Stimulated activated CD4-positive, alpha-beta T cell treated with anti-CD3 and anti-CD28 coated beads, TNF-alpha, amount 100 ng/mL, for 1 hour (primary cell): ENCODE measurements around the gene ENAH.
"Not testable (repeated sequence)": the region's sequence is repeated elsewhere in the genome, so short reads cannot be mapped to it uniquely, and the experiment has no call there.

Source experiments
- DNase-seq, 3 donors: peaks; one replicate each; pipeline ENCODE4 v3.0.0-alpha.2; 2020; ENCODE audit warnings: low read depth in 3 of 3, low spot score in 1 of 3

Gene ENAH

DNA sequence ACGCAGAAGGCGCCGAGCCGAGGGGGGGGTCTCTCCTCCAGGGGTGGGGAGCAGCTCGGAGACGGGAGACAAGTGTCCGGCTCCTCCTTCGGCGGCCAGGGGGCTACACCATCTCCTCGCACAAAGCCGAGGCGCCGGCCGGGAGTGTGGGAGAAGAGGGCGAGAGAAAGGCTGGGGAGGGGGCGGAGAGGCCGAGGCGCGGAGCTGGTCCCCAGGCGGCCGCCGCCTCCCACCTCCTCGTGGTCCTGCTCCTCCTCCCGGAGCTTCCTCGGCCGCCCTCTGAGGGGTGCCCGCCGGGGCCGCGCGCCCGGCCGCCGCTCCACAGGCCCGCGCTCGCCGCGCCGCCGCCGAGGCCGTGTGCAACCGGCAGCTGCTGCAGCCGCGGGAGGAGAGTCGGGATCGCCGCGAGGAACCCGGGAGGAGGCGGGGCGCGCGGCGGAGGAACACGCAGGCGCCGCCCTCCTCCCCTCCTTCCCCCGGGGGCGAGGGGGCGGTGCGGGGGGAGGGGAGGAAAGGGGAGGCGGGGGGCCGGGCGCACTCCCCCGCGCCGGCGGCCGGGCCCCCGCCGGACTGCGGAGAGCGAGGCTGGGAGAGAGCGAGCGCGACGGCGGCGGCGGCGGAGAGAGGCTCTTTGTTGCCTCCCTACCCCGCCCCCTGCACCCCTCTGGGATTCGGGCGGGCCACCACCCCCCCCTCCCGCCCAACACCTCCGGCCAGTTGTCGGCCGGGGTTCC lies at the start of gene ENAH:
TSS of gene ENAH (minus strand) at position 395 of the 734 bp plus-strand sequence. CDS start 433 bp downstream, outside the sequence.
- DNase-seq = peak in 1 of 3 donors; percentile 34

DNA sequence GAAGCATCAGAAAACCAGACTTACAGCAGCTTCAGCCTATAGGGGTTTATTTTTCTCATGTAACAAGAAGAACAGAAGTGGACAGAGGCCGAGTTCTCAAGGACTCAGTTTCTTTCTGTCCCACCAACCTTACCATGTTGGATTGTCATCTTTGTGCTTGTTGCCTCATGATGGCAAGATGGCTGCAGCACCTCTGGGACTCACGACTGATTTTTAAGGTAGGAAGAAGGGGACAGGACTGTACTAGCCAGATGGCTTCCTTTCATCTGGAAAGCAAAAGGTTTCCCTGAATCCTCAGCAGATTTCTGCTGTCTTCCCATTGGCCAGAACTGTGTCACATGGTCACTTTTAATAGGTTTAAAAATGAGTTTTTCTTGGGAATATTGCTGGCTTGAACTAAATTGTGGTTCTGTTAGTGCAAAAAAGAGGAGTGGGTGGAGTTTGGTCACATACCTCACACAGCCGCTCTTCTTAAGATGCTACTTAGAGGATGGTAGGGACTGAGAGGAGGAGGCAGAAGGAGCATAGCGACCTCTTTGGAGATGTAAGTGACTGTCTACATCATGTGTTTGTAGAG lies 48.1 kb upstream of the ENAH start:
- no peak for DNase-seq

DNA sequence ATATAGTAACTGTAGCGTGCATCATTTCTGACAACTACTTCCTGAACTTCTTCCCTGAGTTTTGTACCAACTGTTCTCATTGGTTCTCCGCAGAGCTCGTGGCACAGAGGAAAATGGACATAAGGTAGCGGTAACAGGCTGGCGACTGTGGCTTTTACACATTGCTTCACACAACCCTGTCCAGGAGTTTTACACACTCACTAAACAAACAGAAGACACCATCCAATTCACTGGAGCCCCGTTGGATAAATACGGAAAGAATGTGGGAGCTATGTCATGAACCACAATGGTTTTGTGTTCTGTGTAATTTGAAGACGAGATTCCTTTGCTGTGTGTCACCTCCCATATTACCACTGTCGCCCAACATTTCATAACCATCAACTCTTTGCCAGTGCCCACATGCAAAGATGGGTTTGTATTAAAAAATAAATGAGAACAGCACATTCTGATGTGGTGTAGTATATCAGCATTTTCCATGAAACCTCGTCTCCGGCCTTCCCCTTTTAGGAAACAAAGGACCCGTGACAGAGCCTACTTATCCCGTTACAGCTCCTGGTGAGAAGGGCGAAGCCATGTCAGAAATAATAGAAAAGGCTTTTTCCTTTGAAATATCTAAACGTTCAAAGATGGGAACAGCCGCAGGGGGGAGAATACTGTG lies 47.4 kb upstream of the ENAH start:
- no peak for DNase-seq

DNA sequence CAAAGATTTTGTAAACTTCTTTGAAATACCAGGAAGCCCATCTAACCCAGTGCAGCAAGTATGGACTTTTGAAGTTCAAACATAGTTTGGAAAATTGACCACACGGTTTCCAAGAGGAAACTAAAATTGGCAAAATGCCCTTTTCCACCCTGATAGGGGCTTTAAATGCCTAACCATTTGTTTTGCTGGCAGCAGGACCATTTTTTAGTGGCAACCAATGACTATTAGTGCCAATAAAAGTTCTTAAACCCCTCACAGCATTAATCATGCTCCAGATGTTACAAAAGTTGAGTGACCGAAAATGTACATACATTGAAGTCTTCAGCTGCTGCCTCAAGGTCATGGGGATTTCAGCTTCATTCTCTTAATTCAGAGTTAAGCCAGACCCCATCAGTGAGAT lies 46.4 kb upstream of the ENAH start:
- no peak for DNase-seq

DNA sequence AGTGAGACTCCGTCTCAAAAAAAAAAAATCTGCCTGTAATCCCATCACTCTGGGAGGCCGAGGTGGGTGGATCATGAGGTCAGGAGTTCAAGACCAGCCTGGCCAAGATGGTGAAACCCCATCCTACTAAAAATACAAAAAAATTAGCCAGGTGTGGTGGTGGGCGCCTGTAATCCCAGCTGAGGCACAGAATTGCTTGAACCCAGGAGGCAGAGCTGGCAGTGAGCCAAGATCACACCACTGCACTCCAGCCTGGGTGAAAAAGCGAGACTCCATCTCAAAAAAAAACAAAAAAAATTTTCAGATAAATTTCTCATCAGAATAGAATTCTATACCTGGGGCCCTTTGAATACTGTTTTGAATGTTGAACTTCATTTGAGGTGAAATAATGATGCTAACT lies 45.3 kb upstream of the ENAH start:
- DNase-seq = not testable (repeated sequence)

DNA sequence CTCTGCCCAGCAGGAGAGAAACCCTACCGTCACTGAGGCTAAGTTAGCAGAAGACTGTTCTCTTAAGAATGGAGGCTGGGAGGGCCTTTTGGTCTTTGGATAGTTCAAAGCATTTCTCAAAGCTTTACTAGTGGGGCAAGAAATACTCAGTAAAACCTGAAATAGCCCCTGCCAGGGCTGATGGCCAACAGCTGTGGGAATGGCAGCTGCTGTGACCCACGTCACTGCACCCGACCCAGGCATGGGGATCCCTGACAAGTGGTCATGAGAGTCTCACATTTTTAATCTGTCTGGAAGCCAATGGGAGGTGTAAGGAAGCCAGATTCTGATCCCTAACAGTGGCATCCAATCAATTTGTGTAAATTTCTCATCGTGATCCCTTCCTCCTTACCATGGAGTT lies 44.5 kb upstream of the ENAH start:
- no peak for DNase-seq

DNA sequence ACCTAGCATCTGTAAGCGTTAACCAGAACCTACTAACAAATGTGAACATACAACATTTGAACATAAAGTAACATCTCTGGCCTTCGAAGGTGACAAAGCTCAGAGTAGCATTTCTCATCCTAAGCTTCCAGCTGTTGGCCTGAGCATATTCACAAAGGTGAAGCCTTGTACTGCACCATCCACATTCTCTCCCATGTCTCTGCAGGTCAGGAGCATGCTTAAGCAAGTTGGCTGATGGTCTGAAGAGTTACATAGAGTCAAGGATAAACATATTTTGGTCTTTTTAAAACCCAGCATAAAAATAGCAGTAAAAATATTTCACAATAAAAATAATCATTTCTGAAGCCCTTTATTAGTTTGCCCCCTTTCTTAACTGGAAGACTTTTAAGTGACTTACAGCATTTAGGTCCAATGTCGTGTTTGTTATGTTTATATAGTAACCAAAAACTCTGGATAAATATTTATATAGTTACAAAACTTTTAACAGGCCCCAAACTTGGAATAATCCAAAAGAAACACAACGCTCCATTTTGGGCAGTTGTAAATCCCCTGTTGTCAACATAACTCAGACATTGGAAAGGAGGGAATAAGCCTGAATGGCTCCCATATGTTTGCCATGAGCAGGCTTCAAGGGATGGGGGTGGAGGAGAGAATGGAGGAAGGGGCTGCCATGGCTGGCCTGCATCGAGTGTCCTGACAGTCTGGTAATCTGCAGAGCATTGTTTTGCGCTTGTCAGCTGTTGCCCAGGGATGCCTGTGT lies 42.8 kb upstream of the ENAH start:
- no peak for DNase-seq

DNA sequence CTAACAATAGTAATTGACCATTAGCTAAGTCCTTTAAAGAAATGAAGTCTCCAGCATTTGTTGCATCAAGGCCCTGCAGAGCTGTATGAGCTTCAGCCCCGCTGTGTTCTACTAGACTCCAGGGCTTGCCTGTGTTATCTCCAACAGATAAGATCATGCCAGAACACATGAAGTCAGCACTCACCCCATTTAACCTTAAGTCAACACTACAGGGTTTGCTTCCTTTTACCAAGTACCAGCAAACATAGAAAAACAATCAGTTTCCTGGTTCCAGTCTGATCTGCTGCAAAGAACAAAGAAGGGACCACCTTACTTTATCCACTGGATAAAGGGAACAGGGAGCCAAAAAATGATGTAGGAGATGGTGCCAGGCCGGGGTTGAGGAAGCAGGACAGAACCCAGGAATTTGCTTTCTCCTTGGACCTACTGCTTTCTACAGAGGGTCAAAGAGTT lies 41.3 kb upstream of the ENAH start:
- no peak for DNase-seq

DNA sequence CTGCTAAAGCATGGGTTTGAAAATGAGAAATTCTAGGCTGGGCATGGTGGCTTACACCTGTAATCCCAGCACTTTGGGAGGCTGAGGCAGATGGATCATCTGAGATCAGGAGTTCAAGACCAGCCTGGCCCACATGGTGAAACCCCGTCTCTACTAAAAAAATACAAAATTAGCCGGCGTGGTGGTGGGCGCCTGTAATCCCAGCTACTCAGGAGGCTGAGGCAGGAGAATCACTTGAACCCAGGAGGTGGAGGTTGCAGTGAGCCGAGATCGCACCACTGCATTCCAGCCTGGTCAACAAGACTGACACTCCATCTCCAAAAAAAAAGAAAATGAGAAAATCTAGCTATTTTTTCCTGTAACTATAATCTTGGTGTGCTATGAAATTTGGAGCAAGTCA lies 40.8 kb upstream of the ENAH start:
- DNase-seq = not testable (repeated sequence)

DNA sequence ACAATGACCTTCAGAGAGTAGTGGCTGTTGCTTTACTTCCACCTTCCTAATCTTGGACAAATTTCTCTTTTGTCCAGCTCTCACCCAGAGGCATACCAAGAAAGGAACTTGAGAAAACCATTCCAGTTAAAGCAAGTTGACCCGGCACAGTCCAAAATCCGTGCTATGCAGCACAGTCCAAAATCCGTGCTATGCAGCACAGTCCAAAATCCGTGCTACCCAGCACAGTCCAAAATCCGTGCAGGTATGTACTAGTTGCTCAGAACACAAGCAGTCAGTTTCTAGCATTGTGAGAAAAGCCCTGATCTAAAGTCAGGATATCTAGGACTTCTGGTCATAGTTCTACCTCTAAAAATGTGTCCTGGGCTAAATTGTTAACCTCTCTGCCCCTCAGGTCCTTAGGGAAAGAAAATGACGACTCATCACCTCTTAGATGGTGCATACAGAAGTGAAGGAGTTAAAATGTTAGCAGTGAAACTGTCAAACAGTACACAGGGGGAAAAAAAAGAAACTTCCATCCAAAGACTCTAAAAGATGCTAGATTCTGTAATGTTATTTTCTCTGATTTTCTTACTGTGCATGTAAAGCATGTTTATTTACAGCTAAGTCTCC lies 40.3 kb upstream of the ENAH start:
- no peak for DNase-seq

DNA sequence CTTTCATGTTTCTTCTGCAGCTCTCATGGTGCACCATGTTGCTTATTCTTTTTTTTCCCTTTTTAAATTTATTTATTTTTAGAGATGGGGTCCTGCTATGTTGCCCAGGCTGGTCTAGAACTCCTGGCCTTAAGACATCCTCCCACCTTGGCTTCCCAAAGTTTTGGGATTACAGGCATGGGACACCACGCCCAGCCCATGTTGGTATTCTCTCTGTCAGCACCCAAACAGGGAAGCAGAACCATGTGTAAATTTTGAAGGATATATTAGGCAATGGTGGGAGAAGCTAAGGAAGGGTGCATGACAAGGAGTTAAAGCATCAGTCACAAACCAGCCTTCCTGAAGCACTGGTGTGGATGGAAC lies 39.6 kb upstream of the ENAH start:
- DNase-seq = no peak

DNA sequence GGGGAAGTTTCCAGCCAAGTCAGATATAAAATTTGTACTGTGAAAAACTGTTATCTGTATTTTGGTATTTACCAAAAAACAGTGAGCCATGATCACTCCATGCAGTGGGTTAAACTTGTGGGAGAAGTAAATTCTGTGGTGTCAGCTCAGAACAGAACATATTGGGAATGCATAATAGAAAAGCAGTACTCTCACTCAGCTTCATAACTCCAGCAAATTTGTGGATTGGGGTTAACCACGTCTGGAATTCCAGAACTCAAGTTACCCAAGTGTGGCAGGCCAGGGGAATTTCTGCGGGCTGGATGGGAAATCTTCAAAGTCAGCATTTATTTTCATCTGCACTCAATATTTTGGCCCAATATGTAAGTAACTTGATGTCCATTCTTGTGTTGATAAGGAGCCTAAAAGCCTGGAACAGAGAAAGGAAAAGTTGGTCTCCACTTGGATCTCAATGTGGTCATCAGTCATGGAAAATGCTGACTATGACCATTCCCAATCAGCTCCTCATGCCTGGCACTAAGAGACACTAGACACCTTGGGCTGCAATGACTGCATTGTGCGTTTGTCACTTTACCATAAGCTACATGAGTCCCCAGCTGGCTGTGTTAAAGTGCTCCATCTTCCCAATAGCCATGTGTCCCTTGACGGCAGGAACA lies 39.1 kb upstream of the ENAH start:
- DNase-seq = no peak

DNA sequence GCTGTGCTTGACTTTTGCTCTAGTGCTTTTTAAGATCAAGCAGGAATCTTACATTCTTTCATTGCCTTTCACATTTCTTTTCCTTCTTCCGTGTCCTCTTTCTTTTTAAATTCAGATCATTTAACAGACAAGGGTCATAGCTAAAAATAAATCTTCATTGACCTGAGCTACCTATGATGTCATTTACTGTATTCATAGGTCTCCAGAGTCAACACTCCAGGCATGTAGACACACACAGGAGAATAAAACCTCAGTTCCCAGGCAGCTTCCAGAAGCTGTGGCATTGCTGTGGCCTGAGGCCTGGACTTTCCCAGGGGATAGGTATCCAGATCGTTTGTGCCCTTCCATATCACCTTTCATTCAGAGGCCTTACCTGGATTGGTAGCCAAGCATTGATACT lies 38.5 kb upstream of the ENAH start:
- no peak for DNase-seq

DNA sequence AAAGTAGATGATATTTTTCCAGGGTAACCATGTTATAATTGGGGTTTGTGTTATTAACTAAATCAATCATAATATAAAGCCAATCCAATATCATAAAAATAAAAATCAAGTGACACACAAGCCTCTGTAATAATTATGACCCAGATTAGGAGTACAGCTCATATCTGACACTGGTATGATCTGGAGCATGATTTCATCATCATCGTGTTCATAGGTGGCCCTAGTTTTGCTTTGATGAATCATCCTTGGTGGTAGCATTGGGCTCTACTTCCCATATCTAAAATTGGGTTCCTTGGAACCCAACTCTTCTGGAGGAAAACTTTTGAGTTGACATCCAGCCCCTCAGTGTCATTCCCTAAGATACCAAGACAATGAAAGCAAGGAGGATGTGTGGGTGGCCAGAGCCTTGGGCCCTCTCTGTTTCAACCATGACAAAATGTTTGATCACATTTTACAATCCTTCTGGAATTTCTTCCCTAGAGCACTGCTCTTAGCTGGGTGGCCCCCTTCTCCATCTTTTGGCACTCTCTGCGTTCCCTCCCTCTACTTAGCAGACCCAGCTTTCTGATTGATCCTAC lies 37.0 kb upstream of the ENAH start:
- DNase-seq = no peak

DNA sequence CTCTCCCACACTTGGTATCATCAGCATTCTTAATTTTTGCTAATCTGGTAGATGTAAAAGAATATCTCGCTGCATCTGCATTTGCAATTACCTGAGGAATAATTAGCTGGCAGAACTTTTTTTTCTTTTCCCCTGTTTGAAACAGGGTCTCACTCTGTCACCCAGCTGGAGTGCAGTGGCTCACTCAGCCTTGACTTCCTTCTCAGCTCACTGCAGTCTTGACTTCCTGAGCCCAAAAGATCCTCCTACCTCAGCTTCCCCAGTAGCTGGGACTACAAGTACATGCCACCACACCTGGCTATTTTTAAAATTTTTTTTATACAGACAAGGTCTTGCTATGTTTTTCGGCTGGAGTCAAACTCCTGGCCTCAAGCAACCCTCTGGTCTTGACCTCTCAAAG lies 35.4 kb upstream of the ENAH start:
- DNase-seq = no peak

DNA sequence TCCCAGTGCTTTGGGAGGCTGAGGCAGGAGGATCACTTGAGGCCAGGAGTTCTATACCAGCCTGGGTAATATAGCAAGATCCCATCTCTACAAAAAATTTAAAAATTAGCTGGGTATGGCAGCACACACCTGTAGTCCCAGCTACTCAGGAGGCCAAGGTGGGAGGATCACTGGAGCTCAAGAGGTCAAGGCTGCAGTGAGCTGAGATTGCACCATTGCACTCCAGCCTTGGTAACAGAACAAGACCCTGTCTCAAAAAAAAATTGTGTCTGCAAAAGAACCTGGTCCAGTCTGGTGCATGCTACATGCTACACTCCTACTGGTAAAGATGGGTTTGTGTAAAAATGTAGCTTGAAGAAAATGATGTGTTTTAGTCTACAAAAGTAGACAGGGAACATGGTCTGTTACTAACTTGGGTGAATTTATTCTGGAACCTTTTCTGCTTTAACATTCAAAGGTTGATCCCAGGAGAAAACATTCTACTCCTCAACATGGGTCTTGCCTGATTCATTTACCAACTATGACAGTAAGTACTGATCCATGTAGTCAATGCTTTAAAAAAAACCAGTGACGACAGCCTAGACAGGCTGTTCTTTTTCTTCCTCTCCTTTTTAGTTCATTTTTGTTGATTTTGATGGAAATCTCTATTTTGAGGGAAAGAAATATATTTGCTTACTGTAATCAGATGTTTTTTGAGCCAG lies 32.7 kb upstream of the ENAH start:
- no peak for DNase-seq

DNA sequence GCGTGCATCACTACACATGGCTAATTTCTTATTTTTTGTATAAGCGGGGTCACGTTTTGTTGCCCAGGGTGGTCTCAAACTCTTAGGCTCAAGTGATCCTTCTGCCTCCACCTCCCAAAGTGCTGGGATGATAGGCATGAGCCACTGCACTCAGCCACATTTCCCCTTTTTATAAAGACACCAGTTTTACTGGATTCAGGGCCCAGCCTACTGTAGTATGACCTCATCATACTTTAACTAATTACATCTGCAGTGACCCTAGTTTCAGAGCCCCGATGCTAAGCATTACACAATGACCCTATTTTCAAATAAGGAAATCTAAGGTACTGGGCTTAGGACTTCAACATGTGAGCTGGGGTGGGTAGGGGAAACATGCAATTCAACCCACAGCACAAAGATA lies 31.8 kb upstream of the ENAH start:
- DNase-seq = no peak

DNA sequence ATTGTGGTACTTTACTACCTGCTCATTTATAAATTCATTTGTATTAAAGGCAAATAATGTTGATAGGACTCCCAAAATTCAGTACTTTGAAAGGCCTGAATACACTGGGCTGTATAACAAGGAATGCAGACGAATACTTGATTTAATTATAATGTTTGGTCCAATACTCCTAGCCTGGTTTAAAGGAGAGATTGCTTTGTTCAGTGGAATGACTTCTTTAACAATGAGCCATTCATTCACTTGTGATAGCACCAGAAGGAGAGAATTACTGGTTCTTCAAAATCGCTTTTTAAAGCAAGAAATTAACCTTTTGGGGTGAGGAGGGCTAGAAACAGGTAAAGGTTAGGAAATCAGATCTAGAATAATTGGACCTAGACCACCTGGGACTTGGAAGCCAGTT lies 28.3 kb upstream of the ENAH start:
- no peak for DNase-seq

DNA sequence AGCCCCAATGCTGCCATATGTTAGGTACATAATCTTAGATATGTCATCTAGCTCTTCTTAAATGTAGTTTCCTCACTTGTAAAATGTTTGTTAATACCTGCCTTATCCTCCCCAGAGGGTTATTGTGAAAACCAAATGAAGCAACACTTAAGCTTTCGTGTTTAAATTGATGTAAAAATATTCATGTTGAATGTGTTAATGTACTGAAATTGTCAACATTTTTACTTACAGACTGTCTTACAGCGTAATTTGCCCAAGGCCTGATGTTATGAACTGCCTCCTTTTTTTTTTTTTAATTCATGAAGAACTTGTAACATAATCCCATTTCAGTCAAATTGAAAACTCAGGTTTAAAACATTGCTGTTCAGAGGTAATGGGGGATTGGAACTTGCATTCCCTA lies 25.6 kb upstream of the ENAH start:
- DNase-seq = no peak
